Liver (tissue), 9 donors: ENCODE measurements around the gene NUDT1. TPM values are rescaled to one million over a fixed set of nuclear protein-coding genes. Genes with fewer than 3 reads are reported as not detected.

Source experiments
- DNase-seq: peaks from one replicate; pipeline ENCODE4 v3.0.0-alpha.2; 2017; ENCODE audit warnings: low spot score
- H3K27ac ChIP-seq, 2 donors: one replicate each; pipeline ENCODE4 v1.7.0; 2013; ENCODE audit warnings: inconsistent platforms in 2 of 2, low read length in 2 of 2, control low read depth in 1 of 2, low read depth in 1 of 2, mild to moderate bottlenecking in 1 of 2
- H3K27me3 ChIP-seq, 4 donors: one replicate each; pipeline versions ENCODE4 v1.6.1 to v1.7.0; 2013; ENCODE audit warnings: low read length in 3 of 4, inconsistent platforms in 1 of 4, mild to moderate bottlenecking in 1 of 4, moderate library complexity in 1 of 4; ENCODE audit not compliant: control insufficient read depth in 4 of 4, insufficient read depth in 4 of 4
- H3K36me3 ChIP-seq, 4 donors: one replicate each; pipeline versions ENCODE4 v1.6.1 to v1.7.0; 2013; ENCODE audit warnings: low read length in 3 of 4, mild to moderate bottlenecking in 3 of 4, low read depth in 1 of 4, moderate library complexity in 1 of 4; ENCODE audit not compliant: control insufficient read depth in 4 of 4, insufficient read depth in 3 of 4
- H3K4me1 ChIP-seq, 4 donors: one replicate each; pipeline versions ENCODE4 v1.6.1 to v1.7.0; 2013; ENCODE audit warnings: low read length in 3 of 4, mild to moderate bottlenecking in 3 of 4, moderate library complexity in 1 of 4; ENCODE audit not compliant: control insufficient read depth in 4 of 4, insufficient read depth in 4 of 4
- H3K4me3 ChIP-seq, 3 donors: one replicate each; pipeline versions ENCODE4 v1.6.1 to v1.7.0; 2013; ENCODE audit warnings: low read length in 3 of 3, control low read depth in 1 of 3, low read depth in 1 of 3, mild to moderate bottlenecking in 1 of 3
- H3K9ac ChIP-seq, 2 donors: one replicate each; pipeline ENCODE4 v1.7.0; 2013; ENCODE audit warnings: low read length in 2 of 2, mild to moderate bottlenecking in 2 of 2, moderate library complexity in 2 of 2, control low read depth in 1 of 2, low read depth in 1 of 2
- H3K9me3 ChIP-seq, 4 donors: one replicate each; pipeline versions ENCODE4 v1.6.1 to v1.7.0; 2013; ENCODE audit warnings: low read length in 3 of 4; ENCODE audit not compliant: control insufficient read depth in 4 of 4
- ATF3 ChIP-seq: IDR thresholded peaks from 2 replicates; pipeline ENCODE4 v1.6.1; 2016; ENCODE audit warnings: antibody characterized with exemption
- CTCF ChIP-seq: fragments of 150-350 bp; IDR thresholded peaks from 2 replicates; pipeline ENCODE4 v1.5.1; 2017; ENCODE audit warnings: improper control_type of control experiment, low read depth, low read length; ENCODE audit not compliant: missing input control
- EGR1 ChIP-seq, 2 donors: IDR thresholded peaks; 2 replicates each; pipeline ENCODE4 v1.6.1; 2016 to 2018; ENCODE audit warnings: antibody characterized with exemption in 2 of 2, low read depth in 2 of 2
- FOXA2 ChIP-seq: IDR thresholded peaks from 2 replicates; pipeline ENCODE4 v1.6.1; 2016; ENCODE audit warnings: antibody characterized with exemption
- GABPA ChIP-seq, 2 donors: IDR thresholded peaks in 1 of 2; conservative IDR thresholded peaks in 1 of 2; 2 replicates each; pipeline ENCODE4 v1.6.1; 2016; ENCODE audit warnings: antibody characterized with exemption in 2 of 2, mild to moderate bottlenecking in 1 of 2, moderate library complexity in 1 of 2
- HNF4G ChIP-seq: IDR thresholded peaks from 2 replicates; pipeline ENCODE4 v1.6.1; 2016; ENCODE audit warnings: antibody characterized with exemption
- JUND ChIP-seq, 2 donors: IDR thresholded peaks; 2 replicates each; pipeline ENCODE4 v1.6.1; 2016; ENCODE audit warnings: antibody characterized with exemption in 2 of 2
- MAX ChIP-seq: IDR thresholded peaks from 2 replicates; pipeline ENCODE4 v1.6.1; 2016; ENCODE audit warnings: antibody characterized with exemption
- RAD21 ChIP-seq, 2 donors: IDR thresholded peaks; 2 replicates each; pipeline ENCODE4 v1.6.1; 2016; ENCODE audit warnings: antibody characterized with exemption in 2 of 2, mild to moderate bottlenecking in 2 of 2
- REST ChIP-seq: IDR thresholded peaks from 2 replicates; pipeline ENCODE4 v1.6.1; 2016; ENCODE audit warnings: antibody characterized with exemption, mild to moderate bottlenecking
- RXRA ChIP-seq, 2 donors: IDR thresholded peaks; 2 replicates each; pipeline ENCODE4 v1.6.1; 2017 to 2018; ENCODE audit warnings: antibody characterized with exemption in 2 of 2, mild to moderate bottlenecking in 1 of 2
- TAF1 ChIP-seq: conservative IDR thresholded peaks from 2 replicates; pipeline ENCODE4 v1.6.1; 2016; ENCODE audit warnings: antibody characterized with exemption, mild to moderate bottlenecking
- YY1 ChIP-seq: IDR thresholded peaks from 2 replicates; pipeline ENCODE4 v1.6.1; 2016; ENCODE audit warnings: antibody characterized with exemption, mild to moderate bottlenecking
- ZBTB33 ChIP-seq: IDR thresholded peaks from 2 replicates; pipeline ENCODE4 v1.6.1; 2016; ENCODE audit warnings: antibody characterized with exemption
- WGBS: extraction: QIAGEN DNeasy Blood & Tissue Kit; methylation state at CpG from one replicate; pipeline ENCODE4 v1.1.7; 2013; 5-methylcytosine and 5-hydroxymethylcytosine counted together
- polyA plus RNA-seq, 2 donors: library from polyadenylated mRNA; stranded (reverse) in 1 of 2; unstranded in 1 of 2; fragments of 200-250 nt in 1 of 2; fragments of >200 nt in 1 of 2; fragmentation: Nextera tagmentation in 1 of 2; extraction: Ambion mirVana in 1 of 2; gene quantifications; one replicate each; pipeline versions ENCODE4 v1.2.1 to v1.2.3, GENCODE V29; 2013 to 2015
- total RNA-seq, 2 donors: library from RNA; depleted of rRNA; stranded (reverse); fragments of >200 nt; gene quantifications; one replicate each; pipeline ENCODE4 v1.2.3, GENCODE V29; 2014
- donor health status: healthy.
- donor health status: healthy.
- donor health status: healthy.
- donor health status: healthy.
- donor health status: healthy.

Gene NUDT1
- total and polyA plus RNA-seq, 4 donors: 1.0 to 22.3 (median 3.1) TPM

- no peaks in the 10 kb centered on the region for H3K4me1 ChIP-seq
Measured at GRCh38 chr7:2257046-2257551, 15.1 kb downstream of the NUDT1 start.

GRCh38 chr7:2257651-2258050, 15.6 kb downstream of the NUDT1 start:
- no peaks in the 10 kb centered on the region for H3K27me3 ChIP-seq
- no peaks in the 10 kb centered on the region for H3K9me3 ChIP-seq
- H3K9ac ChIP-seq: no peak overlapping the region
- DNase-seq: no peak
- H3K36me3 ChIP-seq: peaks cover 0 to 18% (median 4%) of the 10 kb centered on the region in 4 donors
- 96% methylated on average over 17 of the region's 17 CpGs for WGBS
- no peak overlapping the region for H3K4me3 ChIP-seq
- no peak overlapping the region for H3K27ac ChIP-seq
- no peaks in the 10 kb centered on the region for H3K4me1 ChIP-seq
- TF ChIP-seq FOXA2 (no peak), JUND (IDR thresholded peaks at IDR 0.05) (no peak), TAF1 (no peak), RXRA (IDR thresholded peaks at IDR 0.05) (no peak), ATF3 (no peak), REST (no peak), RAD21 (IDR thresholded peaks at IDR 0.05) (no peak), HNF4G (no peak), MAX (no peak), YY1 (no peak), ZBTB33 (no peak)

More at GRCh38 chr7:2257046-2257551, 15.1 kb downstream of the NUDT1 start:
- Histone ChIP-seq H3K36me3 (peaks cover 0 to 15% (median 4%) of the 10 kb centered on the region in 4 donors), H3K27ac (no peak overlapping the region), H3K9me3 (no peaks in the 10 kb centered on the region), H3K9ac (no peak overlapping the region), H3K27me3 (no peaks in the 10 kb centered on the region), H3K4me3 (no peak overlapping the region)
- TF ChIP-seq YY1: no peak
- TF ChIP-seq GABPA (IDR thresholded peaks at IDR 0.05 in 1 of 2, conservative IDR thresholded peaks at IDR 0.05 in 1 of 2): no peak
- no peak for TF ChIP-seq REST
- TF ChIP-seq CTCF: no peak
- no peak for TF ChIP-seq JUND (IDR thresholded peaks at IDR 0.05)
- TF ChIP-seq EGR1 (IDR thresholded peaks at IDR 0.05; ENCODE audit: low read depth in 2 of 2): no peak
- 98% methylated on average over 38 of the region's 38 CpGs for WGBS
- DNase-seq: no peak
